ENCODE measurements around the gene ASGR1.
"Not testable (repeated sequence)": the region's sequence is repeated elsewhere in the genome, so short reads cannot be mapped to it uniquely, and the experiment has no call there.

Gene ASGR1

DNA sequence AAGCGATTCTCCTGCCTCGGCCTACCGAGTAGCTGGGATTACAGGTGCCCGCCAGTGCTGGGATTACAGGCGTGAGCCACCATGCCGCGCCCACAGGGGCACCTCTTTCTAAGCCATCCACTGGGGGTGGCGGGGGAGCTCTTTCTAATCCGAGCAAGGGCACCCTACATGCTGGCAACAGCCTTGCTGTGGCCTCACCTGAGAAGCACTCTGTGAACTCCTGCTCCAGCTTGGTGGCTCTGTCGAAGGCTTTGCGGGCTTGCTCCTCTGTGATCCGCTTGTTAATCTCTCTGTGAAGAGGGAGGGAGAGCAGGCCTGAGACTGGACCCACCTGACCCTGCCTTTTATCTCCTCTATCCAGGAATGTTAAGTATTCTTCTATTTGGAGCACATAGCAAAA lies 11.9 kb upstream of the ASGR1 start:
- no peak for DNase-seq (ENCODE audit: low read depth in 3 of 3)

DNA sequence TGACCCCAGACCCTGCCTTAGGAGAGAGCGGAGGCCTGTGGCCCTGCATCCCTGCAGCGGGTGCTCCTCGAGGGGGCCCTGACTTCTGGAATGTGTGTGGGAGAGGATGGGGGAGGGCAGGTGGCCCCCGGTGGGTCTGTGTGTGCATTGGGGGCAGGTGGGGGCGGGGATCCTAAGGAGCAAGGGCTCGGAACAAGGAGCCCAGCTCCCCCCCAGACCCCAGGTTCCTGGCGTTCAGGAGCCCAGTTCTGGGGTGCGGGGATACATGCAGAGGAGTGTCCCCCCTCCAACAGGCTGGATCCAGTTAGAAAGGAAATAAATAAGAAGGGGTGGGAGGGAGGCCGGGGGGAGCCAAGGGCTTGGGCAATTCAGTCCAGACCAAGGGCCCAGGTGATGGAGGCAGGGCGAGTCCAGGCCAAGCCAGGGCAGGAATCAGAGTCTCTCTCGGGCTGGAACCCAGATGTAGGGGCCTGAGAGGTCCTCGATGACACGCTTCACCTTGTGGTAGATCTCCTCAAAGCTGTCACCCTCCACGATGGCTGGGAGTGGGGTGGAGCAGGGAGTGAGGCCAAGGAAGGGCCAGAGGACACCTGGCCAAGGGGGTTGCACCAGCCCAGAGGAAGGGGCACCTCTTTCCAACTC lies 11.2 kb upstream of the ASGR1 start:
- DNase-seq (ENCODE audit: low read depth in 3 of 3), result no peak

DNA sequence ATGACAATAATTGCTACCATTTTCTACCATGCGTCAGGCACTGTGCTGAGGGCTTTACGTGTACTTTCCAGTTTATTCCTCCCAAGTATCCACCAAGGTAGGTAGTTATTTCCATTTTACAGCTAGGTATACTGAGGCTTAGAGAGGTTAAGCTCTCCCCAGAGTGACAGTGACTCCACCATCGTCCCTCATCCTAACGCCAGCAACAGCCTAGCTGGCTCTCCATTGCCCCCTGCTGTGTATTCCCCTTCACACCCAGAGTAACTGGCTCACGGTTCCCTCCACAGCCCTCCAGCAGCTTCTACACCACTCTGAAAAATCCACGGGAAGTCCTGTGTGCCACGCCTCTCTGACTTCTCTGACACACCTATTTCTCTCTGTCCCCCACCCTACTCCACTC lies 7.1 kb upstream of the ASGR1 start:
- DNase-seq (ENCODE audit: low read depth in 3 of 3), result no peak

DNA sequence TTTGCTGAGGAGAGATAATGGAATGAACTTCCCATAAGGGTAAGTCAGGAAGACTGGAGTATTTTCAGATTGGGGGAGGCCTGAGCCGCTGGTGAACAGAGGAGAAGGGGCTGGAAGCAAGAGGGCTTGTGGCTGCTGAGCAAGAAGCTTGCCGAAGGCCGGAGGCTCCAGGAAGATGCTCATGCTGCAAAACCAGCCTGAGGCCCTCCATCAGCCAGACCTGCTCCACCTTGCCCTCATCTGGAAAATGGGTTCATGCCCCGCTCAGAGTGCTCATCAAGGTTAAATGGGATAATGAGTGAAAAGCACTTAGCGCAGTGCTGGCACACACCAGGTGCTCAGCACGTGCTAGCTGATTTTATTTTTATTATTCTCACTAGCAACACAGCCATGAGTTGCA lies 5.5 kb upstream of the ASGR1 start:
- no peak for DNase-seq (ENCODE audit: low read depth in 3 of 3)

DNA sequence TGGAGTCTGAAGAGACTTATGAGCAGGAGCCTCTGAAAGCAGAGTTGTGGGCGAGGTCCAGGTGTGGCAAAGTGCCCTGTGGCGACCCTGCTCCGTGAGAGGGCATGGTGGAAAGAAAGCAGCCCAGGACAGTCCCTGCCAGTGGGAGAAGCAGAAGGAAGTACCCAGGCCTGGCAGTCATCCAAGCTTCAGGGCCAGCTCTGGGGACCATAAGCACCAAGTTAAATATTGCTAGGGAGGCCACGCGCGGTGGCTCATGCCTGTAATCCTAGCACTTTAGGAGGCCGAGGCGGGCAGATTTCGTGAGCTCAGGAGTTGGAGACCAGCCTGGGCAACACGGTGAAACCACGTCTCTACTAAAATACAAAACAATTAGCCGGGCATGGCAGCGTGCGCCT lies 4.9 kb upstream of the ASGR1 start:
- DNase-seq (ENCODE audit: low read depth in 3 of 3), result no peak

DNA sequence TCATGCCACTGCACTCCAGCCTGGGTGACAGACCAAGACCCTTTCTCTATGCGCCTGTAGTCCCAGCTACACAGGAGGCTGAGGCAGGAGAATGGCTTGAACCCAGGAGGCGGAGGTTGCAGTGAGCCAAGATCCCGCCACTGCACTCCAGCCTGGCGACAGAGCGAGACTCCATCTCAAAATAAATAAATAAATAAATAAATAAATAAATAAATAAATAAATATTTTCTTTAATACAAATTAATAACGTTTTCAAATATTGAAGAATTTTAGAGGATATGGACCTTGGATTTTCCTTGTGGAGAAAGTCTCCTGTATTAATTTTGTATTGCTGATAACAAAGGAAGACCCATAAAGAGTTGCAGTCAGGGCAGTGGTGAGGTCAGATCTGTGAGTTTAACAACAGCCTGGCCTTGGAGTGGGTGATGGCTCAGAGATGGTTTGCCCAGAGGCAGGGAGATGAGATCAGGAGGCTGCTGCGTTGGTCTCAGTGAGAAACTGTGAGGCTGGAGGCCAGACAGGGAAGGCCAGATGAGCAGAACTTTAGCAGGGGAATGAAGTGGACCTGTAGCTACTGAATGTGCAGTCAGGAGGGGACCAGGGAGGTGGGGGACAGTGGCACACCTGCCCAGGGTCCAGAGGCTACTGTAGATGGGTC lies 4.4 kb upstream of the ASGR1 start:
- no peak for DNase-seq (ENCODE audit: low read depth in 3 of 3)

DNA sequence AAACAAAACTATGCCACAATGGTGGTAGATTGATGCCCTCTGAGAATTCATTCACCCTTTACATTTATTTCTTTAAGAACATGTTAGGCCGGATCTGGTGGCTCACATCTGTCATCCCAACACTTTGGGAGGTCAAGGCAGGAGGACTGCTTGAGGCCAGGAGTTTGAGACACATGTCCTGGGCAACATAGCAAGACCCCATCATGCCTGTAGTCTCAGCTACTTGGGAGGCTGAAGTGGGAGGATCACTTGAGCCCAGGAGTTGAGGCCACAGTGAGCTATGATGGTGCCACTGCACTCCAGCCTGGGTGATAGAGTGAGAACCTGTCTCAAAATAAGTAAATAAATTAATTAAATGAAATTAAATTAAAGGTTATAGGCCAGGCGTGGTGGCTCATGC lies 2.9 kb upstream of the ASGR1 start:
- not testable (repeated sequence) for DNase-seq (ENCODE audit: low read depth in 3 of 3)

DNA sequence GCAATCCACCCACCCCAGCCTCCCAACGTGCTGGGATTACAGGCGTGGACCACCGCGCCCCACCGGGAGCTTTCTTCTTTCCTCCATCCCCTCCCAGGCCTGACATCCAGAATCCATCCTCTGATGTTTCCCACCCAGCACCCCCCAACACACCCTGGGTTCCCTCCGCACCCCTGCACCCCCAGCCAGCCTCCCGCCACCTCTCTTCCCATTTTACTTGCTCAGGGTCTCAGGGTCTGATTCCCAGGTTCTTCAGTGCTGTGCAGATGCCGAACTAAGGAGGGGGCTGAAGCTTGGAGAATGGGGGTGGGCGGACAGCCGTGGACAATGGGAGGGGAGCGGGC lies 225 bp downstream of the ASGR1 start:
- no peak for DNase-seq (ENCODE audit: low read depth in 3 of 3)

DNA sequence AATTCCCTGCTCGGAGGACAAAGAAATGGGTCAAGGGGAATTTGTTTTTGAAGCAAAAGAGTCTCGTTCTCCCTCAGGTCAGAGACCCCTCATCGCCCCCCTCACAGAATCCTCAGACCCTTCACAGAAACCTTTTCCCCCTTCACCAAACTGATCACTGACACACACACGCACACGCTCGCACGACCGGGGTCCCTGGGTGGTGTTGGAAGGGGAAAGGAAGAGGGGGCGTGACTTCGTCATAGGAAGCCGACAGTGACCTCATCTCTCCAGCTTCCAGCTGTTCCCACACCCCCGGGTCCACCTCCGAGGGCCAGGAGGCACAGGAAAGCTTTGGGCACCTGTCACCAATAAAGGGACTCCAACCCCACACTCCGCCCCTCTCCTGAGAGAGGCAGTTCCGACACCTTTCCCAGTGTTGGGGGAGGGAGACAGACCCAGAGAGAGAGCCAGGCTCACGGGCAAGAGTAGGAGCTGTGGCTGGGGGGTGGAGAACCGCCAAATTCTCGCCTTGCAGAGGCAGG lies 1.2 kb downstream of the ASGR1 start:
- DNase-seq (ENCODE audit: low read depth in 3 of 3), result no peak

DNA sequence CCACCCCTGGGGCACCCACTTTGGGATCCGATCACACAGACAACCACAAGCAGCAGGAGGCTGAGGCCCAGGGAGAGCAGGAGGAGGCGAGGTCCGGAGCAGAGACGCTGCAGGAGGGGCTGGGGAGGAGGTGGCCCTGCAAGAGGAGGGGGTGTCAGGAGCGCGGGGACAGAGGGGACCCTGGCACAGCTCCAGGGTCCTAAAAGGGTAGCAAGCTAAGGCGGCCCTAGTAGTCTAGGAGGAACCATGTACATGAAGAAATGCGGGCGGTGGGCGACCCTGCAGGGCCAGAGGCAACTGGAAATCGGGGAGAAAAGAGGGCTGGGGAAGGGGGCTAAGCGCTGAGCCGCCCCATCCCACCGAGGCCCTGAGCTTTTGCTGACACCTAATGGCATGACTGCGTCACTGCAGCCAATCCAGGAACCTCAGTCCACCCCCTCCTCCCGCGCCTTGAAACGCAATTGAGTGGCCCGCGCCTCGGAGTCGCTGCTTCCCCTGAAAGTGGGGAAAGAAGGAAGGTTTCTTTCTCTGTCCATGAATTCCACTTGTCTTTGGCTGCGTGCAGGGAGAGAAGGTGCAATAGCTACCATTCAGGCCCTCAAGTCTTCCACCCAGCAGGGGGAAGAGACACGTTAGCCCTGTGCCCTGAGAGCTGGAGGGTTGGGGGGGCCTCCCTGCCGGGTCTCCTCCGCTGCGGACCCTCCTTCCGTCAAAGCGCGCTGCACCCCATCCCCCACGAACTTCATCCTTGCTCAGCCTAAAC lies 1.8 kb downstream of the ASGR1 start:
- peak; percentile 39 to 42 (median 41) for DNase-seq (ENCODE audit: low read depth in 3 of 3)

DNA sequence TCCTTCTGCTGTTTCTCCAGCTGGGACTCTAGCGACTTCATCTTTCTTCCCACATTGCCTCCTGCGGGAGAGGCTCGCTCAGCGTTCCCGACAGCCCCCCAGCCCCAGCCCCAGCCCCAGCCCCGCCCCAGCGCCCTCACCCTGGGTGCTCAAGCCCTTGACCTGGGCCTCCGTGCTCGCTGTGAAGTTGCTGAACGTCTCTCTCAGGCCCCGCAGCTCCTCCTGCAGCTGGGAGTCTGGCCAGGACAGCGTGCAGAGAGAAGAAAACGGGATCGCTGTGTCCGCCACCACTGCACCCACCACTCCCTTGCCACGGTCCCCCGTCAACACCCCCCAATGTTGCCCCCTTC lies 2.4 kb downstream of the ASGR1 start:
- no peak for DNase-seq (ENCODE audit: low read depth in 3 of 3)

DNA sequence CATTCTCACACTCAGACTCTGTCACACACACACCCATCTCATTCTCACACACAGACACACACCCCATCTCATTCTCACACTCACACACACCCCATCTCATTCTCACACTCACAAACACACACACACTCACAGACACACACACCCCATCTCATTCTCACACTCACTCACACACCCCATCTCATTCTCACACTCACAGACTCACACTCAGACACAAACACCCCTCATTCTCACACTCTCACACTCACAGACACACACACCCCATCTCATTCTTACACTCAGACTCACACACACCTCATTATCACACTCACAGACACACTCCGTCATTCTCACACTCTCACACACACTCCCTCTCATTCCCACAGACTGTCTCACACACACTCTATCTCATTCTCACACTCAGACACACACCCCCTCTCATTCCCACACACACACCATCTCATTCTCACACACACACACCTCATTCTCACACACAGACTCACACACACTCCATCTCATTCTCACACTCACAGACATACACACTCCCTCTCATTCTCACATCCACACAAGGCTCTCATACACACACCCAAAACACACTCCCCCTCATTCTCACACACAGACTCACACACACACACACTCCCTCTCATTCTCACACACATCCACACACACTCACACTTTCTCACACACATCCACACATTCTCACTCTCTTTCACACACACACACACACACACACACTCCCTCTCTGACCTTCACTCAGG lies 2.9 kb downstream of the ASGR1 start:
- DNase-seq (ENCODE audit: low read depth in 3 of 3), result no peak

DNA sequence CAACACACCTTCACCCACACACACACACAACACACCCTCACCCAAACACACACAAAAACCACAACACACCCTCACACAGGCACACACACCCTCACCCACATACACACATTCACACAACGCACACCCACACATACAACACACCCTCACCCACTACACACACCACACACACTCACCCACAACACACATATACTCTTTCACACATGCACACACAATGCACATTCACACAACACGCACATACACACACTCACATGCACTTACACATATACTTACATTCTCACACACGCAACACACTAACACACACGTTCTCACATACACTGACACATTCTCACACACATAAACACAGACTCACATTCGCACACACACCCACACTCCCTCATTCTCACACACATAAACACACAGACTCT lies 3.8 kb downstream of the ASGR1 start:
- no peak for DNase-seq (ENCODE audit: low read depth in 3 of 3)

DNA sequence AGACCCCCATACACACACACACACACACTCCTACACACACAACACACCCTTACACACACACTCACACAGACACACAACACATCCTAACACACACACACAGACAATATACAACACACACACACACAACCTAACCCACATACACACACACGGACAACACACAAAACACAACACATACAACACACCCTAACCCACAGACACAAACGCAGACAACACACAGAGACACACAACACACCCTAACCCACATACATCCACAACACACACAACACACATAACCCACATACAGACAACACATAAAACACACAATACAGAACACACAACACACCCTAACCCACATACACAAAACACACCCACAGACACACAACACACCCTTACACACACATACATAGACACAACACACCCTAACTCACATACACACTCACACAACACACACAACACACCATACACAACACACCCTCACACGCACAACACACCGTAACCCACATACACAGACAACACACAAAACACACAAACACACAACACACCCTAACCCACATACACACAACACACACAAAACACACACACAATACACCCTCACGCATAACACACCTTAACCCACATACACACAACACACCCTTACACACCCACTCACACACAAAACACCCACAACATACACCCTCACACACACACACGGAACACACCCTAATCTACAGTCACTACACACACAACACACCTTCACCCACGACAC lies 4.4 kb downstream of the ASGR1 start:
- no peak for DNase-seq (ENCODE audit: low read depth in 3 of 3)

DNA sequence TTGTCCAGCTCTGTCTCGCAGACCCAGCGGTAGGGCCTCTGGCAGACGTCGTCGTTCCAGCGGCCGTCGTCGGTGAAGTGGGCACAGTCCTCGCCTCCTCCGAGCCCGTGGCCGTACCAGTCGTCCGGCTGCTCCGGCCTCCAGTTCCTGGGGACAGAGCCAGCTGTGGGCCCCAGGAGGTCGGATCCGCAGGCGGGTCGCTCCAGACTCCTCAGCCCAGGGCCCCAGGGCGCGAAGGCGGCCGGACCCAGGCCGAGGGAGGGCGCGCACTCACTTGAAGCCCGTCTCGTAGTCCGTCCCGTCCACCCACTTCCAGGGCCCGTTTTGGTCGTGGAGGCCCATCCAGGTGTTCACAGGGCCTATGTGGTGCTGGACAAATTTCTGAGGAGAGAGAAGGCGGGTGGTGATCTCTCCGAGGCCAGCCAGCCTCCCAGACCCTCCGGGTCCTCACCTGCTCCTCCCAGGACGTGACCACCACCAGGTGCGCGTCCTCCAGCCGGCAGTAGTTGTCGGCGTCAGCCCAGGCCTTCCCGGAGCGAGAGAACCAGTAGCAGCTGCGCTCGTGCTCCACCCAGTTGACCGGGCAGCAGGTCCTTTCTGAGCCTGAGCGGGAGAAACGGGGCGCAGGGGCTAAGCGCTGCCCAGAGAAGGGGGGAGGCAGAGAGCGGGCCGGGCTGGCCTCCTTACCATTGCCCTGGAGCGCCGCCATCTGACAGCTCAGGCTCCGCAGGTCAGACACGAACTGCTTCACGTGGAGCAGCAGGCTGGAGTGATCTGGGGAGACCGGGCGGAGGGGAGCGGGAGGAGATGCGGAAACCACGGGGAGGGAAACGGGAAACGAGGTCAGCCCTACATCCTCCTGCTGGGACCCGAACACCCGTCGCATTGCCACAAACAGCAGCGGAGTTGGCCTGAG lies 5.2 kb downstream of the ASGR1 start:
- no peak for DNase-seq (ENCODE audit: low read depth in 3 of 3)

DNA sequence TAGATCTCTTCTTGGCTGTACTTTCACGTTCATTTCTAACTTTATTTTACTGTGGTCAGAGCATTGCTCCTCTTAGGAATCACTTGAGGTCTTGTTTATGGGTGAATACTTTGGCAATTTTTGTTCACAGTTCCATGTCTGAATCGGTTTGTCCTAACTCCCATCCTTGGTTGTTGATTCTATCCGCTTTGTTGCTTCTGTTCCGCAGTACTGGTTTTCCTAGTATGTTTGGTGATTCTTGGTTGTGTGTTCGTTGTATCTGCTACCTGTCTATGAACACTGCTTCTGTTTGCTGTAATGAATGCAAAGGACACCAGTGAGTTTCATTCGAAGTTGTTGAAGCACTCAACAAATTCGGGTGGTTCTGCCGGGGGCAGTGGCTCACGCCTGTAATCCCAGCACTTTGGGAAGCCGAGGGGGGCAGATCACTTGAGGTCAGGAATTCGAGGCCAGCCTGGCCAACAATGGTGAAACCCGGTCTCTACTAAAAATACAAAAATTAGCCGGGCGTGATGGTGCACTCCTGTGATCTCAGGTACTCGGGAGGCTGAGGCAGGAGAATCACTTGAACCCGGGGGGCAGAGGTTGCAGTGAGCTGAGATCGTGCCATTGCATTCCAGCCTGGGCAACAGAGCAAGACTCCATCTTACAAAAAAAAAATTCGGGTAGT lies 6.5 kb downstream of the ASGR1 start:
- not testable (repeated sequence) for DNase-seq (ENCODE audit: low read depth in 3 of 3)

DNA sequence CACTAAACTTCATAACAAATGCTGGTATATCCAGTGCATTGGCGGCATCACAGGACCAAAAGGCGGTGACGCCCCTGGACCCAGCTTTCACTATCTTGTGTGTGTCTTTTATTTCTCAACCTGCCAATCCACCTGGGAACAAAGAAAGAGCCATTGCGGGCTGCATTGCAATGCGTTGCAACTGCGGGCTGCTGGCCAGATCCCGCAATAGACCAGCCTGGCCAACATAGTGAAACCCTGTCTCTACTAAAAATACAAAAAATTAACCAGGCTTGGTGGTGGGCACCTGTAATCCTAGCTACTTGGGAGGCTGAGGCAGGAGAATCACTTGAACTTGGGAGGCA lies 9.6 kb downstream of the ASGR1 start:
- DNase-seq (ENCODE audit: low read depth in 3 of 3), result not testable (repeated sequence)

DNA sequence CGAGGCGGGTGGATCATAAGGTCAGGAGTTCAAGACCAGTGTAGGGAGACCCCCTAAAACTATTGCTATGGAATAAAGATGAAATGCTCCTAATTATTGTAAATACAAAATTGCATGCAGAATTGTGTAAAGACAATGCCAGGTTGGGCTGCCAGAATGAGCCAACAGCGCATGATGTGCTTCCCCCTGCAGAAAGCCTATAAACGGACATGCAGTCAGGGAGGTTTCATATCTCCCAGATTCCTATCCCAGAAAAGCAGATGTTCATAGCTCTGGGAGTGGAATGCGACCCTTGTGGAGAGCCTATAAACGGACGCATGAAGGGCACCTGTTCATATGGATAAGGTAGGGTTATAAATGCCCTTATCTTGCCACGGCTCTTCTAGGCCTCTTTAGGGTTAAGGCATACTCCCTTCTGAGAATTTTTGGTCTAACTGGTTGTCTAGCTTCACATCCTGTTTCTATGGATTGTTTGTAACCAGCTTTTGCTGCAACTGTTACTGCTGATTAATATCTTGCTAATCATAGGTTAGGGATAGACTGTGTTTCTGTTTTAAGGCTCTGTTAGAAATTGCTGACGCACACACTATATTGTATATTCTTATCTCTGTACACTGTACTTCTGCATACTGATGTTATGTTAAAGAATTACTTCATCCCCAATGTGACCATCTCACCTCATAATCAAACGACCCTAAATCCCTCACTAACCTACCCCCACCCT lies 10.2 kb downstream of the ASGR1 start:
- not testable (repeated sequence) for DNase-seq (ENCODE audit: low read depth in 3 of 3)

DNA sequence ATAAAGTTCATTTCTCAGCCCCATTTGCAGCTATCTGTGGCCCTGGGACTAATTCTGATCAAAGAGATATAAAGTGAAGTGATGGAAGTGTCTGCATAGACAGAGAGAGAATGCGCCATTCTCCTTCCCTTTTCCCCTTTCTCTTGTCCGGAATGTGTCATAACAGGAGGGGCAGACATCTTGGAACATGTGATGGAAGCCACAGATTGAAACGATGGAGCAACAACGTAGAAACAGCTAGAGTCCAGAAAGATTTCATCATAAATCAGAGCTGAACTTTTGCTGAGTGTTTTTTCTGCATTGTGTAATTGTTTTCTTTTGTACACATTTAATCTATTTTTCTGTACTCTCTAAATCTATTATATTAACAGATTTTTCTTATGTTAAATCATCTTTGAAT lies 11.3 kb downstream of the ASGR1 start:
- DNase-seq (ENCODE audit: low read depth in 3 of 3), result no peak

DNA sequence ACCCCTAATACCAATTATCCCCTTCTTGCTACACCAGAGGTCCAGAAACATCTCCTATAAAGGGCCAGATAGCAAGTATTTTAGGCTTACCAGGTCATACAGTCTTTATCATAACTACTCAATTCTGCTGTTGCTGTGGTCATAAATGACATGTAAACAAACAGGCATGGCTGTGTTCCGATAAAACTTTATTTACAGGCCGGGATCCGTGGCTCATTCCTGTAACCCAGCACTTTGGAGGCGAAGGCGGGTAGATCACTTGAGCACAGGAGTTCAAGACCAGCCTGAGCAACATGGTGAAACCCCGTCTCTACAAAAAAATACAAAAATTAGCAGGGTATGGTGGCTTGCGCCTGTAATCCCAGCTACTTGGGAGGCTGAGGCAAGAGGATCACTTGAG lies 12.3 kb downstream of the ASGR1 start:
- DNase-seq (ENCODE audit: low read depth in 3 of 3), result no peak
